ENCODE measurements around the gene LBX2. TPM values are rescaled to one million over a fixed set of nuclear protein-coding genes. Genes with fewer than 3 reads are reported as not detected.
A peak's percentile ranks its signal among the peaks of the same experiment; 100 is the strongest.
"Not testable (repeated sequence)": the region's sequence is repeated elsewhere in the genome, so short reads cannot be mapped to it uniquely, and the experiment has no call there.

LBX2 gene
- total and polyA plus RNA-seq, 12 donors = 0.17 to 1.5 (median 0.44) TPM; not detected in 2

DNA sequence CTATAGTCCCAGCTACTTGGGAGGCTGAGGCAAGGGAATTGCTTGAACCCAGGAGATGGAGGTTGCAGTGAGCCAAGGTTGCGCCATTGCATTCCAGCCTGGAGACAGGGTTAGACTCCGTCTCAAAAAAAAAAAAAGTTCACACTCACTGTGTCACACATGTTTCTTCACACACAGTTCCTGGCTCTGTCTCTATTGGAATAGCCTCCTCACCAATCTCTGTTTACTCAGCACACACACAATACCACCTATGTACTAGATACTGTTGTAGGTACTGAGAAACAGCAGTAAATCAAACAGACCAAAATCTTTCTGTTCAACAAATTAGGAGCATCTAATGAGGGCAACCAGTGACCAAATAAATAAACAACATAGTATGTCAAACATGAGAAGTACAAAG, 13.3 kb downstream of the LBX2 start:
- TF ChIP-seq, protein P1, sequence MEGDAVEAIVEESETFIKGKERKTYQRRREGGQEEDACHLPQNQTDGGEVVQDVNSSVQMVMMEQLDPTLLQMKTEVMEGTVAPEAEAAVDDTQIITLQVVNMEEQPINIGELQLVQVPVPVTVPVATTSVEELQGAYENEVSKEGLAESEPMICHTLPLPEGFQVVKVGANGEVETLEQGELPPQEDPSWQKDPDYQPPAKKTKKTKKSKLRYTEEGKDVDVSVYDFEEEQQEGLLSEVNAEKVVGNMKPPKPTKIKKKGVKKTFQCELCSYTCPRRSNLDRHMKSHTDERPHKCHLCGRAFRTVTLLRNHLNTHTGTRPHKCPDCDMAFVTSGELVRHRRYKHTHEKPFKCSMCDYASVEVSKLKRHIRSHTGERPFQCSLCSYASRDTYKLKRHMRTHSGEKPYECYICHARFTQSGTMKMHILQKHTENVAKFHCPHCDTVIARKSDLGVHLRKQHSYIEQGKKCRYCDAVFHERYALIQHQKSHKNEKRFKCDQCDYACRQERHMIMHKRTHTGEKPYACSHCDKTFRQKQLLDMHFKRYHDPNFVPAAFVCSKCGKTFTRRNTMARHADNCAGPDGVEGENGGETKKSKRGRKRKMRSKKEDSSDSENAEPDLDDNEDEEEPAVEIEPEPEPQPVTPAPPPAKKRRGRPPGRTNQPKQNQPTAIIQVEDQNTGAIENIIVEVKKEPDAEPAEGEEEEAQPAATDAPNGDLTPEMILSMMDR (IDR thresholded peaks at IDR 0.05) = no peak
- WGBS, 2 donors = 98 to 100% methylated on average over 2 of the region's 2 CpGs
- peaks cover 6 to 25% (median 20%) of the 10 kb centered on the region in 9 donors for H3K4me1 ChIP-seq
- DNase-seq = no peak
- H3K4me3 ChIP-seq = no peak overlapping the region
- H3K27ac ChIP-seq = no peak overlapping the region
- H3K9me3 ChIP-seq = no peaks in the 10 kb centered on the region
- no peak for ATAC-seq
- intact Hi-C loops (cut with DNase I) = loop anchor here in 1 of 10 donors (5.0 kb wide), 1 partner anchor 101 kb away; no protein-coding TSS in a partner anchor
- H3K27me3 ChIP-seq = no peaks in the 10 kb centered on the region
- peaks cover 0 to 64% (median 13%) of the 10 kb centered on the region in 9 donors for H3K36me3 ChIP-seq

DNA sequence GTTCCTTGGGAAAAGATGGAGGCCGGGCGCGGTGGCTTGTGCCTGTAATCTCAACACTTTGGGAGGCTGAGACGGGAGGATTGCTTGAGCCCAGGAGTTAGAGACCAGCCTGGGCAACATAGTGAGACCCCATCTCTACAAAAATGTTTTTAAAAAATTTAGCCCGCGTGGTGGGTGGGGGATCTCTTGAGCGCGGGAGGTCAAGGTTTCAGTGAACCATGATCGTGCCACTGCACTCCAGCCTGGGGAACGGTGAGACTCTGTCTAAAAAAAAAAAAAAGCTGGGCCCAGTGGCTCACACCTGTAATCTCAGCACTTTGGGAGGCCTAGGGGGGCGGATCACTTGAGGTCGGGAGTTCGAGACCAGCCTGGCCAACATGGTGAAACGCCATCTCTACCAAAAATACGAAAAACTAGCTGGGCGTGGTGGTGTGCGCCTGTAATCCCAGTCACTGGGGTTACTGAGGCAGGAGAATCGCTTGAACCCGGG, 15.7 kb downstream of the LBX2 start:
- not testable (repeated sequence) for ATAC-seq, H3K27me3 ChIP-seq, H3K9me3 ChIP-seq, DNase-seq
- 76 to 78% methylated on average over 19 of the region's 19 CpGs for WGBS, 2 donors
- Histone ChIP-seq H3K36me3 (peaks cover 0 to 64% (median 3%) of the 10 kb centered on the region in 9 donors), H3K27ac (peak overlapping the region in 7 of 10 donors; percentile 87 to 94 (median 92)), H3K4me1 (peaks cover 10 to 40% (median 29%) of the 10 kb centered on the region in 9 donors), H3K4me3 (peak overlapping the region; percentile 74 to 97 (median 88))
- intact Hi-C loops (cut with DNase I) = loop anchor here in 9 of 10 donors (1.0 to 5.0 kb wide), 10 partner anchors 23 to 104 kb away; partner anchors contain the start of genes AUP1 (in 4 of the 9), HTRA2 (in 4 of the 9), PCGF1 (in 2 of the 9) and DQX1 (in 1 of the 9)

DNA sequence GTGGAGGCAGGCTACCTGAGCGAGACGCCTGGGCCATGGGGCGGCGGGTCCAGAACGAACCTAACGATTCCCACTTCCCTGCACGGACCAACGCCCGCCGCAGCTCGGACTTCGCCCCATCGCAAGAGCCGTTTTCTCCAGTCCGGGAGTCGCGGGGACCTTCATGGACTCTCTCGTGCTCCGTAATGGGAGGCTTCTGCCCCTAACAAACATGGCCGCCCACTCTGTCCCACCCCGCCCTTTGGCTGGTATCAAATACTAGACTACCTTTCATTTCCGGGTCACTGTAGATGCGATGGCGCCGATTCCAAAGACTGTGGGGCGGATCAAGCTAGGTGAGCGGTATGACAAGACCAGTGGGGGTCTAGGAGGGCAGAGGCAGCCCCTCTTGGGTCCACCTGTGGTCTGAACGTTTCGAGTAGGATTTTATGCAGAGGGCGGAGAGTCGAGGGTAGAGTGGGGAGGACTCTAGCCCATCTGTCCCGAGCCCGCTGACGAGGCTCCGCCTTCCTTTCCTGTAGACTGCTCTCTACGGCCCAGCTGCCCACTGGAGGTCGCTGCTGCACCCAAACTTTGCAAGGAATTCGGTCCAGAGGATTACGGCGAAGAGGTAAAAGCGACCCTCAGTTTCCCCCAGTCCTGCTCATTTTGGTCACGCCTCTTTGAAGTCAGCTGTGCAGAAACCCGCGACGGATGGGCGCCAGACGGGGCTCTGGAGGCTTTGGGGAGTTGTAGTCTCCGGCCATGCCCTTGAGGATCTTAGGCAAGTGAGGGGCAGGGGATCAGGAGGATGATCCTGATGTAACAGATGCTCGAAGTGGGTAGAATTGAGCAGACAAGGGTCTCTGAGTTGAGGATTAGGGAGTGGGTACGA, 16.4 kb downstream of the LBX2 start, which contains the start of the genes CCDC142 and TTC31:
CCDC142 (minus strand) TSS at position 198 of the 874 bp plus-strand sequence; CDS start at position 37, 161 bp downstream.
TTC31 (plus strand) TSS at position 281 of the 874 bp plus-strand sequence; CDS start at position 296, 15 bp downstream.
- DNase-seq (peak; percentile 94 to 98), ATAC-seq (peak; percentile 98 to 99 (median 99))
- H3K4me3 ChIP-seq = peak within 1 kb of the TSS; percentile 74 to 97 (median 88)
- no peaks in the 10 kb centered on the region for H3K27me3 ChIP-seq
- TF ChIP-seq, protein P1 (IDR thresholded peaks at IDR 0.05) = peak; percentile 81 to 98 (median 88)
- 1% methylated on average over 50 of the region's 50 CpGs for WGBS, 2 donors
- H3K36me3 ChIP-seq = peaks cover 0 to 64% (median 3%) of the 10 kb centered on the region in 9 donors
- peaks cover 10 to 40% (median 29%) of the 10 kb centered on the region in 9 donors for H3K4me1 ChIP-seq
- intact Hi-C loops (cut with DNase I) = loop anchor here in 9 of 10 donors (1.0 to 5.0 kb wide), 10 partner anchors 24 to 104 kb away; partner anchors contain the start of genes AUP1 (in 4 of the 9), HTRA2 (in 4 of the 9), PCGF1 (in 2 of the 9) and DQX1 (in 1 of the 9)
- peak within 1 kb of the TSS; percentile 78 to 94 (median 90) for H3K27ac ChIP-seq
- H3K9me3 ChIP-seq = no peaks in the 10 kb centered on the region

DNA sequence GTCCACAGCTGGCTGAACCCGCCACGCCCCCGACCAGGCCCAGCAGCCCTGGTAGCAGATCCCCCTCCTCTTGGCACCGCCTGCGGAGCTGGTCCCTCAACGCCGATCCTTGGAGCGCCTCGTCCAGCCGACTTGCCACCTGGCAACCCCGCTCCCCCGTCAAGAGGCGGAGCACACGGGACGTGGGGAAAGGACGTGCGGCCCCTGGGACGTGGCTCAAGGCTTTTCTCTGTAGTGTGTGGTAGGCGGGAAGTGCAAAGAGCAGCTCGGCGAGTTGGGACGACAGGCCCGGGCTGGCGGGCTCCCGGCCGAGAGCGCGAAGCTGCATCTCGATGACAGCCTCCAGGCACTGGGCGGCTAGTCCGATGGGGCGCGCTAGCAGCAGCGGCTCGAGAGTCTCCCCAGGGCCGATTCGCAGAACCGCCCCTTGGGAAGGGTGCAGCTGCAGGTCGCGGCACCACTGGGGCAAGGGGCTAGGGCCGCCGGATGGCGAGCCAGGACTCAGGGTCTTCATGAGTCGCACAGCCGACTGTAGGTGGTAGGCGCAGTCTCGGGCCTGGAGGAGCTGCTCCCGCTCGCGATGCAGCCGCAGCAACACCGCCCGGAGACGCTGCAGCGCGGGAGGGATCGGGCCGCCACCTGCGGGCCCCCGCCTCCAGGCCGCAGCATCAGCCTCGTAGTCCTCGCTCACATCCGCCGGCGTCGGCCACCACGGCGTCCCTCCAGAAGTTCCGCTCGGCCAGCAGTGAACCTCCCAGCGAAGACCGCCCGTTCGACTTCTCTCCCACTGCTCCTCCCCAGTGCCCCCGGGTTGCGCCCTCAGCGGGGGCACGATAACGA, 17.2 kb downstream of the LBX2 start:
- H3K4me3 ChIP-seq = peak overlapping the region; percentile 74 to 97 (median 88)
- ATAC-seq (peak; percentile 60 to 78 (median 71)), DNase-seq (peak in 1 of 2 donors; percentile 69)
- TF ChIP-seq, protein P1 (IDR thresholded peaks at IDR 0.05) = no peak
- WGBS, 2 donors = 0 to 2% methylated on average over 80 of the region's 80 CpGs
- H3K36me3 ChIP-seq = peaks cover 0 to 64% (median 3%) of the 10 kb centered on the region in 9 donors
- H3K27ac ChIP-seq = peak overlapping the region; percentile 78 to 94 (median 90)
- peaks cover 10 to 40% (median 29%) of the 10 kb centered on the region in 9 donors for H3K4me1 ChIP-seq
- H3K27me3 ChIP-seq = no peaks in the 10 kb centered on the region
- no peaks in the 10 kb centered on the region for H3K9me3 ChIP-seq
- intact Hi-C loops (cut with DNase I) = loop anchor here in 8 of 10 donors (2.0 to 5.0 kb wide), 5 partner anchors 25 to 105 kb away; partner anchors contain the start of genes AUP1 (in 1 of the 8), DQX1 (in 1 of the 8), HTRA2 (in 1 of the 8) and PCGF1 (in 1 of the 8)
